GM21737 (cell line): ENCODE results near the gene RRAS.

ENCODE experiments used
- ATAC-seq: cut with Tn5 transposase; IDR thresholded peaks from one replicate; pipeline ENCODE4 v1.9.1; 2021; ENCODE audit warnings: mild to moderate bottlenecking, moderate library complexity; ENCODE audit not compliant: unreplicated experiment

The RRAS gene

GRCh38 chr19:49655570-49656455, 15.9 kb upstream of the RRAS start:
- no peak for ATAC-seq

GRCh38 chr19:49654581-49654980, 14.6 kb upstream of the RRAS start:
- ATAC-seq, result no peak

- ATAC-seq, result no peak
Observed at GRCh38 chr19:49653466-49653806, 13.5 kb upstream of the RRAS start.

- no peak for ATAC-seq
Observed at GRCh38 chr19:49652551-49653465, 12.9 kb upstream of the RRAS start.

GRCh38 chr19:49651820-49652550, 12.0 kb upstream of the RRAS start:
- no peak for ATAC-seq

- no peak for ATAC-seq
Observed at GRCh38 chr19:49651029-49651819, 11.3 kb upstream of the RRAS start.

GRCh38 chr19:49646586-49646985, 6.6 kb upstream of the RRAS start:
- ATAC-seq, result no peak

- no peak for ATAC-seq
Observed at GRCh38 chr19:49645995-49646394, 6.1 kb upstream of the RRAS start.

- ATAC-seq, result no peak
Observed at GRCh38 chr19:49645592-49645991, 5.6 kb upstream of the RRAS start.

- ATAC-seq, result no peak
Observed at GRCh38 chr19:49643466-49643865, 3.5 kb upstream of the RRAS start.

- ATAC-seq, result no peak
Observed at GRCh38 chr19:49642492-49643035, 2.6 kb upstream of the RRAS start.

GRCh38 chr19:49641688-49642491, 1.9 kb upstream of the RRAS start, which contains the start of gene SCAF1:
Gene SCAF1 (plus strand): TSS chr19:49642209. CDS start chr19:49645027, 2,818 bp downstream.
- peak; percentile 64 for ATAC-seq

GRCh38 chr19:49639401-49640112, 386 bp downstream of the RRAS start:
- no peak for ATAC-seq

- no peak for ATAC-seq
Observed at GRCh38 chr19:49637821-49638738, 1.9 kb downstream of the RRAS start.

GRCh38 chr19:49636233-49636932, 3.6 kb downstream of the RRAS start:
- ATAC-seq, result no peak

- no peak for ATAC-seq
Observed at GRCh38 chr19:49635530-49636232, 4.3 kb downstream of the RRAS start.
